Fibroblast of skin of right biceps (primary cell): ENCODE measurements around the gene BARHL1.
A peak's percentile ranks its signal among the peaks of the same experiment; 100 is the strongest.

Experiments
- DNase-seq: peaks from one replicate; pipeline ENCODE4 v3.0.0-alpha.2; 2013

The BARHL1 gene

DNA sequence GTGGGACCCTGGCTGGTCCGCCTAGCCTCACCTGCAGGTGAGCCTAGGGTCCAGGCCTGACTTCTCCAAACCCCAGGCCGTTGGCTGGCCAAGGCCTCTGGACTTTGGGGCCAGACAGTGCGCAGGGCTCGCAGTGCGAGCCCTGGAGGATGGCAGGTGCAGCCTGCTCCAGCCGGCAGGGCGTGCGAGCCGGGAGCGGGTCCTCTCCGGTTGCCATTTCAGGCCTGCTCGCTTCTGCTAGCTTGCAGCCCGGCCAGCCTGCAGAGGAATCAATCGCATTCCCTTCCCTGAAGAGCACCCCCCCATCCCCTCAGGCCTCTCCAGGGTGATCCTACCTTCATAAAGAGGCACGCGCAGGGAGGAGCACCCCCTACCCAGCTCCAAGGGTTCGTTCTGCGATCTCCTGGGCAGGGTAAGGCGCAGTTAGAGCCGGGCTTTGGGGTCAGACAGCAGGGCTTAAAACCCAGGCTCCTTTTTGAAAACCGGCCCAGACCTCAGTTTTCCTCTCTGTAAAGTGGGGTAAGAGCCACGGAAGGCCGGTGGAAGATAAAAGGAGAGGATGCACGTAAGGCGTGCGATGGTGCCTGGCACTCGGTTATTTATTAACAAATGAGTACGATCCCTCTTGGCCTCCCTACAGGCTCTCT is 6.2 kb downstream of the BARHL1 start:
- no peak for DNase-seq

- DNase-seq = no peak
Measured at GRCh38 chr9:132589148-132590036, 7.0 kb downstream of the BARHL1 start.

- no peak for DNase-seq
Measured at GRCh38 chr9:132590037-132590317, 7.6 kb downstream of the BARHL1 start.

DNA sequence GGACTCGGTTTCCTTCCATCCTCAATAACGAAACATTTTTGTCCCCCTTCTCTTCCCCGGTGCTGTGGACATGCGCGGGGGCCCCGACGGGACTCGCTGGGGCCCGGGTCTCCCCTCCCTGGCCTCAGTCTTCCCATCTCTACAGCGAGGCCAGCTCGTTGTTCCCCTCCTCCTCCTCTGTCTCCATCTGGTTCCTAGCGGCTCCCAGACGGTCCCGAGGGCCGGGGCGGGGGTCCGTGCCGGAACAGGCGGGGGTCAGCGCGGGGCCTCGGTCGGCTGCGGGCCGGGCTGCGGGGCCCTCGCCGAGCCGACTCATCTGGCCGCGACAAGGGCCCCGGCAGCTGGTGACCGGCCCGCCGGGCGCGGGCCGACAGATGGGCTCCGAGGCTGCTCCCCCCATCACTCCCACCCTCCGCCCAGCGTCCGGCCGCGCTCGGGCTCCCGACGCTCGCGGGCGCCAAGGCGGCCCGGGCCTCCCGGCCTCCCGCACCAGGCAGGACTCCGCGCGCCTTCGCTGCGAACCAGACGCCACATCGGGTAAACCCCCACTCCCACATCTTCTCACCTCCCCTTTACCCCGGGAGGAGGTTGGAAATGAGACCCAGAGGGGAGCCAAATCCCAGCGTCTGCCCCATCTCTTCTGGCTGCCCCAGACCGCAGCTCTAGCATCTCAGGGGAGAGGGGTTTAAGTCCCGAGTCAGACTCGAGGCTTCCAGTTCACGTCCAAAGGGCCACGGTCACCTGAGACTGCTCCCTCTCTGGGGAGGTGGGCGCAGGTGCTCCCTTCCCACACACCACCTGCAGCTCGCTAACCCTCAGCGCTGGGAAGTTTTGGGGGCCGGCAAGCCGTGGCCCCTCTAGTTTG is 8.1 kb downstream of the BARHL1 start:
- no peak for DNase-seq

GRCh38 chr9:132591244-132591643 is 8.8 kb downstream of the BARHL1 start:
- DNase-seq = no peak

DNA sequence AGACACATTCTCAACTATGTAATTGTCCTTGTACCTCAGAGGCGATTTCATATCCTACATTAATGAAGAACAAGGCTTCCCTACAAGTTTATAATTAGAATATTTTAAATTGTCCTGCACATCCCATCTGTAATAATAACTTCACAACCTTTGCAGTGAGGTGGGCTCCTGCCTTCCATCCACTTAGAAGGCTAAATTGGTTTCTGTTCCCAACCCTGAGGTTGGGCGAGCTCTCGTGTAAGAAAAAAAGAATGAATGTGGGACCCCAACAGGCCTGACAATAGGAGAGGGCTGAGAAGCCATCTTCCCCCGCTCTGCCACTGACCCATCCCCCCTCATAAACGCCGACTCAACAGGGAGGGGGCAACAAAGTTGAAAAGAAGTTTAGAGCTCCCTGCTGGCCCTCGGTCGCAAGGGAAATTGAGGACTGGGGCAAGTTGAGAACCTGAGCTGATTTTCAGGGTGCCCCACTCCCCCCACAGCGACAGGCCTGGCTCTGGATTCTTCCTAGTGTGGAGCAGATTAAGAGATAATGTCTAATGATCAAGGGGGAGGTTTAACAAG is 9.4 kb downstream of the BARHL1 start:
- no peak for DNase-seq

GRCh38 chr9:132592451-132592850 is 10.0 kb downstream of the BARHL1 start:
- no peak for DNase-seq

DNA sequence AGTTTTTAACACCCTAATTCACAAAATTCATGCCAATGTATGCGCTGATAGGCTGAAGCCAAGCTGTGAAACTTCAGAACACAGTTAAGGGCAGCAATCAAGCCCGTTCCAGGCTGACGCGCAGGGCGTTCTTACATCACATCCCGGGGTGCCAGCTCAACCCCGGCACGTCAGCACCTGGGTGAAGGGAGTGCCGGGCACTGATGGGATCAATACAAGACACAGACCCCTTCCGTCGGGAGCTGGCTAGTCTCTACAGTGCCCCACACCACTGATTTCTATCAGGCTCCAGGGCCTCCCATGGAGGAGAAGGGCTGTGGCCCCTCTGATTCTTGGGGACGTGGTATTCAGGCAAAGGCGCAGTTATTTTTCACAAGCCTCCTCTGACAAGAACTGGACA is 12.0 kb downstream of the BARHL1 start:
- DNase-seq = no peak

GRCh38 chr9:132595319-132595718 is 12.9 kb downstream of the BARHL1 start:
- DNase-seq = no peak

- DNase-seq = no peak
Measured at GRCh38 chr9:132596200-132596599, 13.8 kb downstream of the BARHL1 start.

GRCh38 chr9:132597073-132597775 is 14.8 kb downstream of the BARHL1 start:
- DNase-seq = no peak

GRCh38 chr9:132600326-132600984 is 18.0 kb downstream of the BARHL1 start:
- no peak for DNase-seq

GRCh38 chr9:132602207-132602606 is 19.8 kb downstream of the BARHL1 start:
- no peak for DNase-seq

DNA sequence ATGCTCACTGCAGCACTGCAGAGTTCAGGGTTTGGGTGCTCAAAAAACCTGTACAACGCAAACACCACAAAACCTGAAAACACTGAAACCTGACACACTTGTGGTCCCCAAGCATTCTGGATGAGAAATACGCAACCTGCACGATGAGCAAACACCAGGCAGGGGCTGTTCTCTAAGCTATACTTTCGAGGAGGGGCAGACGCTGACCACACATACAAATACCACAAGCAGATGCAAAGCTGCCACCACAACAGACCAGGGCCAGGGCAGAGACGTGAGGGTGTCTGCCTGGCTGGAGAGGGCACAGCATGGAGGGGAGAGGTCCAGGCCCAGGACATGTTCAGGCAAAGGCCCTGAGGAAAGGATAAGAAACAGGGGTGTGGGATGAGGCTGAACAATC is 23.0 kb downstream of the BARHL1 start:
- DNase-seq = no peak

GRCh38 chr9:132606066-132606465 is 23.7 kb downstream of the BARHL1 start:
- DNase-seq = no peak

GRCh38 chr9:132609184-132609583 is 26.8 kb downstream of the BARHL1 start:
- no peak for DNase-seq

DNA sequence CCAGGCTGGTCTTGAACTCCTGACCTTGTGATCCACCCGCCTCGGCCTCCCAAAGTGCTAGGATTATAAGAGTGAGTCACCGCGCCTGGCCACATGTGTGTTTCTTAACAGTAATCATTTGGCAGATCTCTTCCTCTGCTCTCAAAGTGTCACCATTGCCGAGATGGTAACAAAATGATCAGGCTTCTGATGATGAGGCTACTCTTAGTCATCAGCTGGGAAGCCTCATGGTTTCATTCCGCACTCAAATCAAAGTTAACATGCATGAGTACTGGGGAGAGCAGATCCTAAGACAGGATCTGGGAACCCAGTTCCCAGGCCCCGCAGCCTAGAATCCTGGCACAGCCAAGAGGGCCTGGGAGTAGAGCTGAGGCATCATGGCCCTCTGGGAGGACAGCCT is 27.4 kb downstream of the BARHL1 start:
- DNase-seq = peak; percentile 94

DNA sequence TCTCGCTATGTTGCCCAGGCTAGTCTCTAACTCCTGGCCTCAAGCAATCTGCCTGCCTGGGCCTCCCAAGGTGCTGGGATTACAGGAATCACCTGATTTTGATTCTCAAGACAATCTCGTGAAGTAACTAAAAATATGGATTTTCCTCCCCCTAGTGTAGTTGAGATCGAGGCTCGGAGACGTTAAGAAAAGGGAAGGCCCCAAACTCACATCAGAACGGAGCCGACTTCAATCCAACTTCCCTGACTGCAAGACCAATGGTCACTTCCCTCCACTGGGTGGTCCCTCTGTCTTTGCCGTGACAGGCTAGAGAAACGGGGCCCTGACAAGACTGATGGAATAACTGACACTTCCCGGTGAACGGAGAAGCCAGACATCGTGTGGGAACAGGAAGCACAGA is 28.3 kb downstream of the BARHL1 start:
- DNase-seq = no peak

DNA sequence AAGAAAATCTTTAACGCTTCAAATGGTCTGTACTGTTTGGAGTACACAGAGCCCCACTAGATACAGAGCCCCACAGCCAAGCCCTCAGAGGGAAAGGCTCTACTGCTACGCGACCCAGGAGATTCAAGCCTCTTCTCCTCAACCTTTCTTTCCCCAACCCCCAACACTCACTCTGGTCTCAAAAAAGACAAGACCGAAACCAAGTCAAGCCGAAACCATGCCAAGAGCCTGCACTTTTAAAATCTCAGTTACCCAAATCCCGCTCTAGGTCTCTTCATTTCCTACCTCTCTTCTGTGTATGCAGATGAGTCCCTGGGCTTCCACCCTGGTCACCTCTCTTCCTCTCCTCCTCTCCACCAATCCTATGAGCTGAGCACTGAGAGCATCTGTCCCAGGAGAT is 31.9 kb downstream of the BARHL1 start:
- DNase-seq = no peak

DNA sequence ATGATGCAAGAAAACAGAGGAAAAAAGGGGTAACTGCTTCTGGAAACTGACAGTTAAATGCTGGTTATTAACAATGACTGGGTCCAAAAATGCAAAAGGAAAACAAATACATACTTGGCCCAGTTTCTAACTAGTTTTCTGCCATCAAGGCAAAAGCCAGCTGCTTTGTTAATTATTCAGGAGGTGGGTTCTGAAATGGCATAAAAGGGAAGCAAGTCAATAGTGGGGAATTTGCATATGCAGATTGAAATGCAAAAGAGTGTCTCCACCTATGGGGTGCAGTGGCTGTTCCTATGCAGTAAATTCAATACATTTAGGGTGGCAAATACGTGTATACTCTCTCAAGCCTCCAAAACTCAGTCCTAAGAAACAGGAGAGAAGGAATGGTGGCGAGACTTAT is 33.4 kb downstream of the BARHL1 start:
- DNase-seq = no peak

GRCh38 chr9:132616725-132617124 is 34.3 kb downstream of the BARHL1 start:
- DNase-seq = no peak

DNA sequence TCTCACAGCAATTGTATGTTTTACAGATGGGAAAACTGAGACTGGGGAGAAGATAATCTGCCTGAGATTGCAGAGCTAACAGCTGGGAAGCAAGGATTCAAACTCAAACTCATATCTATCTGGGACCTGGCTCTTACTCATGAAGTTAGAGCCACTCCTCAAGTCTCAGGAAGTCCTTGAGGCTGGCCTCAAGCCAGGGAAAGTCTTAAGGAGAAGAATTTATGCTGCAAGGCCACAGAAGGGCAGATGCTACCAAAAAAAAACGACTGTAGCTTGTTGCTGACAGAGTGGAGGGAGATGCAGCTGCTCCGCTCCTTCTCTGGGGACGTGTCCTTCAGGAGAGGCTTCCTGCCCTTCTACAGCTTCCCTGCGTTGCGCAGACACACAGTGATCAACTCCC is 39.8 kb downstream of the BARHL1 start:
- peak; percentile 55 for DNase-seq
